Natural killer cell (primary cell): Measurements from ENCODE around the gene SEPTIN3. TPM values are rescaled to one million over a fixed set of nuclear protein-coding genes. Genes with fewer than 3 reads are reported as not detected.

Source experiments
- ATAC-seq, 3 donors: fragments of 150-1000 bp in 2 of 3; fragments of 200-7000 bp in 1 of 3; cut with Tn5 transposase; 1 replicate in 1 of 3; 2 replicates in 2 of 3; pipeline ENCODE4 v1.10.0; 2021; ENCODE audit warnings: mild to moderate bottlenecking in 2 of 3, moderate library complexity in 2 of 3
- DNase-seq, 2 donors: peaks; one replicate each; pipeline versions ENCODE4 v3.0.0 to v3.0.0-alpha.2; 2013 to 2021; ENCODE audit warnings: mixed read lengths in 1 of 2
- H3K27ac ChIP-seq: one replicate; pipeline ENCODE4 v1.5.1; 2013; ENCODE audit warnings: mild to moderate bottlenecking, low read length
- H3K27me3 ChIP-seq: one replicate; pipeline ENCODE4 v1.6.1; 2013; ENCODE audit warnings: low read length; ENCODE audit not compliant: control insufficient read depth, insufficient read depth
- H3K36me3 ChIP-seq: one replicate; pipeline ENCODE4 v1.6.1; 2013; ENCODE audit warnings: low read length; ENCODE audit not compliant: control insufficient read depth, insufficient read depth
- H3K4me1 ChIP-seq: one replicate; pipeline ENCODE4 v1.6.1; 2013; ENCODE audit warnings: low read length; ENCODE audit not compliant: control insufficient read depth, insufficient read depth
- H3K4me3 ChIP-seq: one replicate; pipeline ENCODE4 v1.5.1; 2013; ENCODE audit warnings: low read length
- H3K9me3 ChIP-seq: one replicate; pipeline ENCODE4 v1.6.1; 2013; ENCODE audit warnings: low read length; ENCODE audit not compliant: control insufficient read depth, insufficient read depth
- H3K27ac Mint-ChIP-seq, 2 donors: one replicate each; pipeline ENCODE4 v1.8.0; 2022; ENCODE audit warnings: mild to moderate bottlenecking in 2 of 2, mixed read lengths in 2 of 2, moderate library complexity in 1 of 2
- H3K27me3 Mint-ChIP-seq, 2 donors: one replicate each; pipeline ENCODE4 v1.8.0; 2022; ENCODE audit warnings: low read depth in 2 of 2, mixed read lengths in 2 of 2
- H3K36me3 Mint-ChIP-seq: one replicate; pipeline ENCODE4 v1.8.0; 2022; ENCODE audit warnings: mixed read lengths
- H3K4me1 Mint-ChIP-seq, 2 donors: one replicate each; pipeline ENCODE4 v1.8.0; 2022; ENCODE audit warnings: mixed read lengths in 2 of 2
- H3K4me3 Mint-ChIP-seq: one replicate; pipeline ENCODE4 v1.8.0; 2022; ENCODE audit warnings: mild to moderate bottlenecking, moderate library complexity, mixed read lengths
- H3K9me3 Mint-ChIP-seq, 2 donors: one replicate each; pipeline ENCODE4 v1.8.0; 2022; ENCODE audit warnings: mixed read lengths in 2 of 2
- CTCF ChIP-seq: fragments of 200-600 bp; IDR thresholded peaks from one replicate; pipeline ENCODE4 v1.8.0; 2022; ENCODE audit warnings: antibody characterized with exemption
- WGBS: methylation state at CpG from one replicate; pipeline ENCODE4 v1.1.7; 2013; ENCODE audit warnings: missing lambda C conversion rate; ENCODE audit not compliant: insufficient coverage; 5-methylcytosine and 5-hydroxymethylcytosine counted together
- intact Hi-C: fragments of 100-400 bp; cut with micrococcal nuclease; formaldehyde crosslinking; loops from one replicate; pipeline ENCODE4 v1.14.2; 2022
- total RNA-seq, 4 donors: library from RNA; stranded (reverse); fragments of 120-200 nt in 1 of 4; gene quantifications; one replicate each; pipeline versions ENCODE4 v1.2.3 to v1.2.4, GENCODE V29; 2013 to 2022

SEPTIN3 gene
- total RNA-seq, 3 donors from 2014 or later (not counting 1 experiment from before 2014, with no cell fraction given): 0.38 TPM; not detected in 2

DNA sequence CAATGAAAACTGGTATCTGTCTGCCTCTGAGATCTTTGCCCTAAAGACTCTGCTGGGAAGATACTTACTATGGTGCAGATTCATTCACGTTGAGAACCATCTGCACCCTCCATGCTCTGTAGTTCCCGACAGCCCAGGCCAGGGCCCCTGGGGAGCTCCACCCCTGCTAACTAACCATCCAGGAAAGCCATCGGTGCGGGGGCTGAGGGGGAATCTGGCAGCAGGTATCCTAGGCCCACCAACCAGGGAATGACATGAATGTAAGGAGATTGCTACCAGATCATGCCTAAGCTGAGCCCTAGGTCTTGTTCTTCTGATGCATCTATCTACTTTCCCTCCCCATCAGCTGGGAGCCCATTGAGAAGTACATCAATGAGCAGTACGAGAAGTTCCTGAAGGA, 18.0 kb downstream of the SEPTIN3 start:
- H3K4me1 Mint-ChIP-seq: no peaks in the 10 kb centered on the region
- H3K4me1 ChIP-seq: no peaks in the 10 kb centered on the region
- H3K4me3 ChIP-seq: no peak overlapping the region
- H3K4me3 Mint-ChIP-seq: no peak overlapping the region
- DNase-seq (no peak), ATAC-seq (no peak)
- no peaks in the 10 kb centered on the region for H3K36me3 Mint-ChIP-seq
- intact Hi-C loops: no loop called here
- no peaks in the 10 kb centered on the region for H3K9me3 ChIP-seq
- 89% methylated on average over 5 of the region's 5 CpGs for WGBS
- no peaks in the 10 kb centered on the region for H3K9me3 Mint-ChIP-seq
- no peaks in the 10 kb centered on the region for H3K36me3 ChIP-seq
- peaks cover 0 to 12% of the 10 kb centered on the region in 2 donors for H3K27me3 Mint-ChIP-seq
- TF ChIP-seq CTCF: no peak
- H3K27me3 ChIP-seq: no peaks in the 10 kb centered on the region
- no peak overlapping the region for H3K27ac Mint-ChIP-seq
- H3K27ac ChIP-seq: no peak overlapping the region

DNA sequence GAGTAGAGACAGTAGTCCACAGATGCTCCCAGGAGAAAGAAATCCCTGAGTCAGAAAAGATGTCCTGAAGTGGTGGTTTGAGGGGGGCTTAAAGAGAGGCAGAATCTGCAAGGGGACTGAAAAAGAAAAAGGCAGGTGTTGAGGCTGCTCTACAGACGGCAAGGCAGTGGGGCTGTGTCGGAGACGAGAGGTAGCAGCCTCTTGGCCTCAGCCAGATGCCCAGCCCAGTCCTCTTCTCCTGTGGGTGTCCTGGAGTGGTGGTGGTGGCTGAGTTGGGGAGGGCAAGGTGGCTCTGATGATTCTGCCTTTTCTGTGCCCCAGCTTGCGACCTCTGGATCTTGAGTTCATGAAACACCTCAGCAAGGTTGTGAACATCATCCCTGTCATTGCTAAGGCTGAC, 20.0 kb downstream of the SEPTIN3 start:
- H3K27me3 Mint-ChIP-seq: peaks cover 0 to 16% of the 10 kb centered on the region in 2 donors
- intact Hi-C loops: no loop called here
- H3K27me3 ChIP-seq: no peaks in the 10 kb centered on the region

DNA sequence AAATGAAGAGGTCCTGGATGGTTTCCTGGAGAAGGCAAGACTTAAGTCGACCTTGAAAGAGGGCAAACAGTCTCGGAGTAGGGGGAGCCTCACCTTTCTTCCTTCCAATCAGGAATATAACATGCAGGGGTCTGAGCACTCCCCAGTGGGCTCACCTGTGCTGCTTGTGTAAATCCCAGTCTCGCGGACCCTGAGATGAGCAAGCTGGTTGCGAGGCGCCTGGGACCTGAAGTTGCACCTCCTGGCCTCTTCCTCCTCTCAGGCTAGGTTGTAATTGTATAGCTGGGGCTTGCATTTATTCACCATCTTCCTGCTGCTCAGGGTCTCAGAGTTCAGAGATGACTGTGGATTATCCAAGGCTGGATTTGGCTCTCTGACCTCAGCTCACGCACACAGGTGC, 21.9 kb downstream of the SEPTIN3 start:
- Mint-ChIP-seq H3K27me3 (peaks cover 0 to 19% of the 10 kb centered on the region in 2 donors), H3K27ac (no peak overlapping the region), H3K9me3 (no peaks in the 10 kb centered on the region), H3K36me3 (no peaks in the 10 kb centered on the region), H3K4me1 (no peaks in the 10 kb centered on the region), H3K4me3 (no peak overlapping the region)
- H3K9me3 ChIP-seq: no peaks in the 10 kb centered on the region
- H3K36me3 ChIP-seq: no peaks in the 10 kb centered on the region
- no peaks in the 10 kb centered on the region for H3K27me3 ChIP-seq
- H3K4me3 ChIP-seq: no peak overlapping the region
- ATAC-seq (no peak), DNase-seq (no peak)
- no peaks in the 10 kb centered on the region for H3K4me1 ChIP-seq
- 91% methylated on average over 7 of the region's 7 CpGs for WGBS
- intact Hi-C loops: no loop called here
- TF ChIP-seq CTCF: no peak
- no peak overlapping the region for H3K27ac ChIP-seq

More for the DNA sequence above, 20.0 kb downstream of the SEPTIN3 start:
- H3K36me3 Mint-ChIP-seq: no peaks in the 10 kb centered on the region
- WGBS: 86% methylated on average over 4 of the region's 4 CpGs
- TF ChIP-seq CTCF: no peak
- DNase-seq: no peak
- no peaks in the 10 kb centered on the region for H3K9me3 Mint-ChIP-seq
- H3K27ac Mint-ChIP-seq: no peak overlapping the region
- no peaks in the 10 kb centered on the region for H3K4me1 Mint-ChIP-seq
- H3K4me3 Mint-ChIP-seq: no peak overlapping the region
- H3K36me3 ChIP-seq: no peaks in the 10 kb centered on the region
- no peak for ATAC-seq
- no peak overlapping the region for H3K27ac ChIP-seq
- H3K4me3 ChIP-seq: no peak overlapping the region
- H3K9me3 ChIP-seq: no peaks in the 10 kb centered on the region
- no peaks in the 10 kb centered on the region for H3K4me1 ChIP-seq

DNA sequence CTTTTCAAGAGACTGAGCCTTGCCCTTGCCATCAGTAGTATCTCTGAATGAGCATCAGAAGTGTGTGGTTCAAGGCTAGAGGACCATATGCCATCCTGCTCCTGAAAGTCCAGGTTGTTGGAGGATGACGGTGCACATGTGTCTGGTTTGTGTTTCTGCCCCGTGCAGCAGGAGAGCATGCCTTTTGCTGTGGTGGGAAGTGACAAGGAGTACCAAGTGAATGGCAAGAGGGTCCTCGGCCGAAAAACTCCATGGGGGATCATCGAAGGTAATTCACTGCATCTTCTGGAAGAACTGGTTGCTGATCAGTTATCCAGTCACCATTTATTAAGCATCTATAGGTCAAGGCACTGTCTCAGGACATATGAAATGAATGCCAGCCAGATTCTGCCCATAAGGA, 23.3 kb downstream of the SEPTIN3 start:
- H3K27ac ChIP-seq: no peak overlapping the region
- H3K4me3 ChIP-seq: no peak overlapping the region
- H3K4me1 Mint-ChIP-seq: no peaks in the 10 kb centered on the region
- H3K4me1 ChIP-seq: no peaks in the 10 kb centered on the region
- 93% methylated on average over 5 of the region's 5 CpGs for WGBS
- H3K27me3 Mint-ChIP-seq: peaks cover 0 to 24% of the 10 kb centered on the region in 2 donors
- TF ChIP-seq CTCF: no peak
- H3K9me3 ChIP-seq: no peaks in the 10 kb centered on the region
- H3K36me3 ChIP-seq: no peaks in the 10 kb centered on the region
- intact Hi-C loops: no loop called here
- no peak for DNase-seq
- no peaks in the 10 kb centered on the region for H3K36me3 Mint-ChIP-seq
- H3K27ac Mint-ChIP-seq: no peak overlapping the region
- H3K9me3 Mint-ChIP-seq: no peaks in the 10 kb centered on the region
- ATAC-seq: no peak
- H3K4me3 Mint-ChIP-seq: no peak overlapping the region
- no peaks in the 10 kb centered on the region for H3K27me3 ChIP-seq
